GM12878 (cell line): ENCODE measurements around the gene ADCY10. TPM values are rescaled to one million over a fixed set of nuclear protein-coding genes. Genes with fewer than 3 reads are reported as not detected.
A peak's percentile ranks its signal among the peaks of the same experiment; 100 is the strongest.

Source experiments
- BACH1 ChIP-seq: fragments of 450-650 bp; IDR thresholded peaks from 2 replicates; pipeline ENCODE4 v1.6.1; 2017; ENCODE audit warnings: mild to moderate bottlenecking, borderline replicate concordance
- BCL11A ChIP-seq: IDR thresholded peaks from 2 replicates; pipeline ENCODE4 v1.6.1; 2011; ENCODE audit warnings: low read depth, low read length
- CEBPB ChIP-seq, 2 experiments: fragments of 150-350 bp in 1 of 2; IDR thresholded peaks; 2 replicates each; pipeline ENCODE4 v1.6.1; 2012 to 2014; ENCODE audit warnings: low read depth in 2 of 2, low read length in 2 of 2, borderline replicate concordance in 1 of 2, inconsistent platforms in 1 of 2
- CREM ChIP-seq: IDR thresholded peaks from 2 replicates; pipeline ENCODE4 v1.6.1; 2014; ENCODE audit warnings: antibody characterized with exemption, low read depth
- EGR1 ChIP-seq, 2 experiments: IDR thresholded peaks; 1 replicate in 1 of 2; 2 replicates in 1 of 2; pipeline ENCODE4 v1.6.1; 2011 to 2012; ENCODE audit warnings: low read depth in 2 of 2, low read length in 2 of 2, borderline replicate concordance in 1 of 2, mild to moderate bottlenecking in 1 of 2, moderate library complexity in 1 of 2
- FOS ChIP-seq: IDR thresholded peaks from 3 replicates; pipeline ENCODE4 v1.6.1; 2011; ENCODE audit warnings: borderline replicate concordance; ENCODE audit not compliant: insufficient read length; ENCODE audit errors: extremely low read depth
- MEF2B ChIP-seq: fragments of 450-650 bp; IDR thresholded peaks from 2 replicates; pipeline ENCODE4 v1.6.1; 2018; ENCODE audit warnings: mild to moderate bottlenecking, moderate library complexity; ENCODE audit not compliant: partially characterized antibody, poor library complexity, severe bottlenecking
- MXI1 ChIP-seq: fragments of 150-350 bp; IDR thresholded peaks from 2 replicates; pipeline ENCODE4 v1.6.1; 2011; ENCODE audit warnings: low read depth, mild to moderate bottlenecking, inconsistent platforms, low read length, improper control_type of control experiment
- PAX8 ChIP-seq: fragments of 450-650 bp; IDR thresholded peaks from 2 replicates; pipeline ENCODE4 v1.6.1; 2017; ENCODE audit warnings: mild to moderate bottlenecking, moderate library complexity
- RCOR1 ChIP-seq: conservative IDR thresholded peaks from 2 replicates; pipeline ENCODE4 v1.6.1; 2012; ENCODE audit warnings: low read depth, low read length, improper control_type of control experiment
- SIX5 ChIP-seq: IDR thresholded peaks from 2 replicates; pipeline ENCODE4 v1.6.1; 2011; ENCODE audit warnings: mild to moderate bottlenecking, low read depth, low read length, moderate library complexity; ENCODE audit not compliant: severe bottlenecking
- TAF1 ChIP-seq: IDR thresholded peaks from 2 replicates; pipeline ENCODE4 v1.6.1; 2011; ENCODE audit warnings: mild to moderate bottlenecking, low read depth, low read length, borderline replicate concordance
- TARDBP ChIP-seq: IDR thresholded peaks from 2 replicates; pipeline ENCODE4 v1.6.1; 2016; ENCODE audit warnings: borderline replicate concordance
- ZBED1 ChIP-seq: IDR thresholded peaks from 2 replicates; pipeline ENCODE4 v1.6.1; 2016; ENCODE audit warnings: borderline replicate concordance
- ZNF207 ChIP-seq: fragments of 450-650 bp; IDR thresholded peaks from 2 replicates; pipeline ENCODE4 v1.6.1; 2014; ENCODE audit warnings: antibody characterized with exemption, mild to moderate bottlenecking, borderline replicate concordance
- polyA plus RNA-seq, 11 experiments: library from polyadenylated mRNA; depleted of rRNA in 4 of 11; unstranded in 6 of 11; stranded (reverse) in 5 of 11; fragments of >200 nt; fragmentation: Nextera tagmentation in 4 of 11; fragmentation: Illumina TruSeq in 1 of 11; extraction: Ambion mirVana in 4 of 11; extraction: Trizol in 1 of 11; gene quantifications; 1 replicate in 1 of 11; 2 replicates in 10 of 11; pipeline versions ENCODE4 v1.2.1 to v1.2.3, GENCODE V29; 2011 to 2016; ENCODE audit warnings: inconsistent platforms in 2 of 11, missing spikeins in 2 of 11, low read depth in 1 of 11
- total RNA-seq, 4 experiments: library from RNA; depleted of rRNA in 3 of 4; stranded (reverse); fragments of >200 nt in 3 of 4; fragmentation: Illumina TruSeq in 1 of 4; extraction: Trizol in 1 of 4; gene quantifications; 2 replicates each; pipeline versions ENCODE4 v1.2.1 to v1.2.3, GENCODE V29; 2013 to 2021
- TF ChIP-seq, protein P1 (sequence below): fragments of 450-650 bp; IDR thresholded peaks from 2 replicates; pipeline ENCODE4 v1.6.1; 2016; ENCODE audit warnings: mild to moderate bottlenecking, moderate library complexity, borderline replicate concordance
- TF ChIP-seq, protein P2 (sequence below): fragments of 450-650 bp; IDR thresholded peaks from 2 replicates; pipeline ENCODE4 v1.6.1; 2016; ENCODE audit warnings: mild to moderate bottlenecking
- TF ChIP-seq, protein P3 (sequence below): IDR thresholded peaks from 2 replicates; pipeline ENCODE4 v1.6.1; 2012; ENCODE audit warnings: mild to moderate bottlenecking, low read depth, low read length

ADCY10 gene
- total and polyA plus RNA-seq, 10 of the 15 experiments (the other 5 are each of a cell fraction or from before 2014, with no cell fraction given): 0.13 to 0.22 TPM; not detected in 8

GRCh38 chr1:167936068-167936929 lies 22.4 kb upstream of the ADCY10 start, which contains the start of gene DCAF6 (continued):
- TF ChIP-seq, protein P1, sequence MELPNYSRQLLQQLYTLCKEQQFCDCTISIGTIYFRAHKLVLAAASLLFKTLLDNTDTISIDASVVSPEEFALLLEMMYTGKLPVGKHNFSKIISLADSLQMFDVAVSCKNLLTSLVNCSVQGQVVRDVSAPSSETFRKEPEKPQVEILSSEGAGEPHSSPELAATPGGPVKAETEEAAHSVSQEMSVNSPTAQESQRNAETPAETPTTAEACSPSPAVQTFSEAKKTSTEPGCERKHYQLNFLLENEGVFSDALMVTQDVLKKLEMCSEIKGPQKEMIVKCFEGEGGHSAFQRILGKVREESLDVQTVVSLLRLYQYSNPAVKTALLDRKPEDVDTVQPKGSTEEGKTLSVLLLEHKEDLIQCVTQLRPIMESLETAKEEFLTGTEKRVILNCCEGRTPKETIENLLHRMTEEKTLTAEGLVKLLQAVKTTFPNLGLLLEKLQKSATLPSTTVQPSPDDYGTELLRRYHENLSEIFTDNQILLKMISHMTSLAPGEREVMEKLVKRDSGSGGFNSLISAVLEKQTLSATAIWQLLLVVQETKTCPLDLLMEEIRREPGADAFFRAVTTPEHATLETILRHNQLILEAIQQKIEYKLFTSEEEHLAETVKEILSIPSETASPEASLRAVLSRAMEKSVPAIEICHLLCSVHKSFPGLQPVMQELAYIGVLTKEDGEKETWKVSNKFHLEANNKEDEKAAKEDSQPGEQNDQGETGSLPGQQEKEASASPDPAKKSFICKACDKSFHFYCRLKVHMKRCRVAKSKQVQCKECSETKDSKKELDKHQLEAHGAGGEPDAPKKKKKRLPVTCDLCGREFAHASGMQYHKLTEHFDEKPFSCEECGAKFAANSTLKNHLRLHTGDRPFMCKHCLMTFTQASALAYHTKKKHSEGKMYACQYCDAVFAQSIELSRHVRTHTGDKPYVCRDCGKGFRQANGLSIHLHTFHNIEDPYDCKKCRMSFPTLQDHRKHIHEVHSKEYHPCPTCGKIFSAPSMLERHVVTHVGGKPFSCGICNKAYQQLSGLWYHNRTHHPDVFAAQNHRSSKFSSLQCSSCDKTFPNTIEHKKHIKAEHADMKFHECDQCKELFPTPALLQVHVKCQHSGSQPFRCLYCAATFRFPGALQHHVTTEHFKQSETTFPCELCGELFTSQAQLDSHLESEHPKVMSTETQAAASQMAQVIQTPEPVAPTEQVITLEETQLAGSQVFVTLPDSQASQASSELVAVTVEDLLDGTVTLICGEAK: peak; percentile 71; the same call in 1 of the 2 replicates
- peak; percentile 94 for TF ChIP-seq MXI1
- TF ChIP-seq, protein P2, sequence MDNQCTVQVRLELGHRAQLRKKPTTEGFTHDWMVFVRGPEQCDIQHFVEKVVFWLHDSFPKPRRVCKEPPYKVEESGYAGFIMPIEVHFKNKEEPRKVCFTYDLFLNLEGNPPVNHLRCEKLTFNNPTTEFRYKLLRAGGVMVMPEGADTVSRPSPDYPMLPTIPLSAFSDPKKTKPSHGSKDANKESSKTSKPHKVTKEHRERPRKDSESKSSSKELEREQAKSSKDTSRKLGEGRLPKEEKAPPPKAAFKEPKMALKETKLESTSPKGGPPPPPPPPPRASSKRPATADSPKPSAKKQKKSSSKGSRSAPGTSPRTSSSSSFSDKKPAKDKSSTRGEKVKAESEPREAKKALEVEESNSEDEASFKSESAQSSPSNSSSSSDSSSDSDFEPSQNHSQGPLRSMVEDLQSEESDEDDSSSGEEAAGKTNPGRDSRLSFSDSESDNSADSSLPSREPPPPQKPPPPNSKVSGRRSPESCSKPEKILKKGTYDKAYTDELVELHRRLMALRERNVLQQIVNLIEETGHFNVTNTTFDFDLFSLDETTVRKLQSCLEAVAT: peak; percentile 88
- TF ChIP-seq, protein P3, sequence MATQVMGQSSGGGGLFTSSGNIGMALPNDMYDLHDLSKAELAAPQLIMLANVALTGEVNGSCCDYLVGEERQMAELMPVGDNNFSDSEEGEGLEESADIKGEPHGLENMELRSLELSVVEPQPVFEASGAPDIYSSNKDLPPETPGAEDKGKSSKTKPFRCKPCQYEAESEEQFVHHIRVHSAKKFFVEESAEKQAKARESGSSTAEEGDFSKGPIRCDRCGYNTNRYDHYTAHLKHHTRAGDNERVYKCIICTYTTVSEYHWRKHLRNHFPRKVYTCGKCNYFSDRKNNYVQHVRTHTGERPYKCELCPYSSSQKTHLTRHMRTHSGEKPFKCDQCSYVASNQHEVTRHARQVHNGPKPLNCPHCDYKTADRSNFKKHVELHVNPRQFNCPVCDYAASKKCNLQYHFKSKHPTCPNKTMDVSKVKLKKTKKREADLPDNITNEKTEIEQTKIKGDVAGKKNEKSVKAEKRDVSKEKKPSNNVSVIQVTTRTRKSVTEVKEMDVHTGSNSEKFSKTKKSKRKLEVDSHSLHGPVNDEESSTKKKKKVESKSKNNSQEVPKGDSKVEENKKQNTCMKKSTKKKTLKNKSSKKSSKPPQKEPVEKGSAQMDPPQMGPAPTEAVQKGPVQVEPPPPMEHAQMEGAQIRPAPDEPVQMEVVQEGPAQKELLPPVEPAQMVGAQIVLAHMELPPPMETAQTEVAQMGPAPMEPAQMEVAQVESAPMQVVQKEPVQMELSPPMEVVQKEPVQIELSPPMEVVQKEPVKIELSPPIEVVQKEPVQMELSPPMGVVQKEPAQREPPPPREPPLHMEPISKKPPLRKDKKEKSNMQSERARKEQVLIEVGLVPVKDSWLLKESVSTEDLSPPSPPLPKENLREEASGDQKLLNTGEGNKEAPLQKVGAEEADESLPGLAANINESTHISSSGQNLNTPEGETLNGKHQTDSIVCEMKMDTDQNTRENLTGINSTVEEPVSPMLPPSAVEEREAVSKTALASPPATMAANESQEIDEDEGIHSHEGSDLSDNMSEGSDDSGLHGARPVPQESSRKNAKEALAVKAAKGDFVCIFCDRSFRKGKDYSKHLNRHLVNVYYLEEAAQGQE: no peak
- TF ChIP-seq ZNF207: peak; percentile 70
- TF ChIP-seq SIX5: peak; percentile 57
- no peak for TF ChIP-seq BCL11A
- peak; percentile 24; the same call in 1 of the 2 replicates for TF ChIP-seq CREM
- TF ChIP-seq BACH1: no peak
- no peak for TF ChIP-seq CEBPB (IDR thresholded peaks at IDR 0.05; ENCODE audit: borderline replicate concordance in 1 of 2, low read depth in 2 of 2, low read length in 2 of 2)
- peak; percentile 85; the same call in 1 of the 2 replicates for TF ChIP-seq TARDBP
- peak; percentile 72 for TF ChIP-seq TAF1
- TF ChIP-seq EGR1 (IDR thresholded peaks at IDR 0.05; ENCODE audit: borderline replicate concordance in 1 of 2, low read depth in 2 of 2, low read length in 2 of 2): peak in 1 of 2 experiments; percentile 70; a peak in 2 of 3 replicates
- peak; percentile 99 for TF ChIP-seq RCOR1
- 0 out of 2 replicates have a peak, but pooled peaks have one; percentile 55 for TF ChIP-seq ZBED1
- TF ChIP-seq PAX8: peak; percentile 52; the same call in 1 of the 2 replicates
- TF ChIP-seq MEF2B: peak; percentile 87
- TF ChIP-seq FOS: no peak
